ENCODE results near the gene LTB4R. TPM values are rescaled to one million over a fixed set of nuclear protein-coding genes. Genes with fewer than 3 reads are reported as not detected.
A peak's percentile ranks its signal among the peaks of the same experiment; 100 is the strongest.

Gene LTB4R
- total and polyA plus RNA-seq, 8 donors = 5.3 to 26.1 (median 6.5) TPM

GRCh38 chr14:24272467-24272866, 38.8 kb upstream of the LTB4R start:
- Histone ChIP-seq H3K27ac (peak overlapping the region; percentile 97 to 99), H3K27me3 (no peaks in the 10 kb centered on the region), H3K9me3 (no peaks in the 10 kb centered on the region), H3K4me3 (no peak overlapping the region), H3K4me1 (peaks cover 23 to 65% of the 10 kb centered on the region in 2 donors), H3K36me3 (peaks cover 0 to 28% of the 10 kb centered on the region in 2 donors)
- ATAC-seq (peak; percentile 2), DNase-seq (peak in 1 of 4 donors; percentile 30)
- intact Hi-C loops (cut with DNase I) = no loop called here
- no peak for TF ChIP-seq CTCF (IDR thresholded peaks at IDR 0.05)

GRCh38 chr14:24273422-24273998, 37.8 kb upstream of the LTB4R start:
- Histone ChIP-seq H3K9me3 (no peaks in the 10 kb centered on the region), H3K27me3 (no peaks in the 10 kb centered on the region), H3K36me3 (peaks cover 0 to 18% of the 10 kb centered on the region in 2 donors), H3K4me1 (peaks cover 23 to 75% of the 10 kb centered on the region in 2 donors), H3K27ac (peak overlapping the region; percentile 97 to 99), H3K4me3 (no peak overlapping the region)
- DNase-seq (no peak), ATAC-seq (no peak)
- no peak for TF ChIP-seq CTCF (IDR thresholded peaks at IDR 0.05)
- intact Hi-C loops (cut with DNase I) = no loop called here

DNA sequence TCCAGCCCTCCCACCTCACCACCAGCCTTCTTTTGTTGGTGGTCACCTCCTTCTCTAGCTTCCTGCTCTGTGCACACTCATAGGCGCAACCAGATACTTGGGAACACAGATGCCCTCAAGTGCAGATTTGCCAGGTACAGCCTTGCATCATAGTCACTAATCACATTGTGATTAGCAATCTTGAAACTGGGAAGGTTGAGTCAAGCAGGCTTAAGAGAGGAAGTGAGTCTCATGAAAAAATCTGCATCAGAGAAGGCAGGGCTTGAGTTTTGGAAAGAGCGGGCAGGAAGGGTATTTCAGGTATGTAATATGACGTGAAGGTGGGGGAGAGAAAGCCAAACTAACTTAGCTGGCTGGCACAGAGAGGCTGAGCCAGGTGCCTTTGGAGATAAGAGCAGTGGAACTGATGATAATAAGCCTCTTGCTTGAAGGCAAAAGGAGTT, 37.2 kb upstream of the LTB4R start:
- Histone ChIP-seq H3K36me3 (peaks cover 0 to 12% of the 10 kb centered on the region in 2 donors), H3K27me3 (no peaks in the 10 kb centered on the region), H3K4me3 (no peak overlapping the region), H3K9me3 (no peaks in the 10 kb centered on the region), H3K27ac (peak overlapping the region; percentile 97 to 99), H3K4me1 (peaks cover 23 to 81% of the 10 kb centered on the region in 2 donors)
- DNase-seq = peak in 1 of 4 donors; percentile 44
- intact Hi-C loops (cut with DNase I) = no loop called here
- ATAC-seq = peak; percentile 49
- TF ChIP-seq CTCF (IDR thresholded peaks at IDR 0.05) = no peak

GRCh38 chr14:24277071-24277470, 34.2 kb upstream of the LTB4R start:
- ATAC-seq = no peak
- DNase-seq = no peak
- no peaks in the 10 kb centered on the region for H3K27me3 ChIP-seq
- no peaks in the 10 kb centered on the region for H3K36me3 ChIP-seq
- H3K9me3 ChIP-seq = no peaks in the 10 kb centered on the region
- peaks cover 15 to 99% of the 10 kb centered on the region in 2 donors for H3K4me1 ChIP-seq
- H3K4me3 ChIP-seq = no peak overlapping the region
- TF ChIP-seq CTCF (IDR thresholded peaks at IDR 0.05) = no peak
- intact Hi-C loops (cut with DNase I) = no loop called here
- peak overlapping the region in 1 of 2 donors; percentile 88 for H3K27ac ChIP-seq

- DNase-seq = peak in 1 of 4 donors; percentile 70
These were observed 33.5 kb upstream of the LTB4R start for GRCh38 chr14:24277606-24278321.

More at GRCh38 chr14:24277606-24278321, 33.5 kb upstream of the LTB4R start:
- H3K27me3 ChIP-seq = no peaks in the 10 kb centered on the region
- intact Hi-C loops (cut with DNase I) = no loop called here
- no peak overlapping the region for H3K4me3 ChIP-seq
- peaks cover 10 to 99% of the 10 kb centered on the region in 2 donors for H3K4me1 ChIP-seq
- no peak for ATAC-seq
- no peaks in the 10 kb centered on the region for H3K9me3 ChIP-seq
- no peaks in the 10 kb centered on the region for H3K36me3 ChIP-seq
- peak overlapping the region in 1 of 2 donors; percentile 88 for H3K27ac ChIP-seq
- TF ChIP-seq CTCF (IDR thresholded peaks at IDR 0.05) = no peak

All from left lung (tissue), 10 donors.